ENCODE measurements around the gene PAQR4.

DNA sequence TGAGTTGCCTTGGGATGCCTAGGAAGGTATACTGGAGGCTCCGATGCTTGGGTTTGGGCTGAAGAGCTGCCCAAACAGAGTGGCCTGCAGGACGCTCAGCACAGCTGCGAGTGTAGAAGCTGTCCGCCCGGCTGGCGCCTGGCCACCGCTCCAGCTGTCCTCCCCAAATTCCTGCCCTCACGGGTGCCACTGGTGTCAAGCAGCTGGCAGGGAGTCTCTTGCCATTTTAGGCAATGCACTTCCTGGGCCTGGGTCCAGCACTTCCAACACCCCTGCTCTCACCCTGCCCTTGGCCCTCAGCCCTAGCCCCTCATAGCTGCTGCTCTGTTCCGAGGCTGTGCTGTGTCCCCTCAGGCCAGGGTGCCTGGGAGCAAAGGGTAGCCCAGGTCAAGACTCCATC is 16.3 kb downstream of the PAQR4 start:
- TF ChIP-seq GATA2 (IDR thresholded peaks at IDR 0.05; ENCODE audit: low read depth, low read length) (no peak), GATA3 (IDR thresholded peaks at IDR 0.05; ENCODE audit: low read depth, low read length) (no peak)
